Measurements from ENCODE around the gene SERTAD2.

The SERTAD2 gene

GRCh38 chr2:64607381-64608304 lies 46.1 kb downstream of the SERTAD2 start:
- no peak for DNase-seq (ENCODE audit: low spot score)

- DNase-seq (ENCODE audit: low spot score): peak; percentile 77
These were observed 47.0 kb downstream of the SERTAD2 start for GRCh38 chr2:64606479-64607363.

- no peak for DNase-seq (ENCODE audit: low spot score)
These were observed 47.7 kb downstream of the SERTAD2 start for GRCh38 chr2:64605991-64606478.

GRCh38 chr2:64605026-64605471 lies 48.7 kb downstream of the SERTAD2 start:
- no peak for DNase-seq (ENCODE audit: low spot score)

GRCh38 chr2:64604155-64604554 lies 49.6 kb downstream of the SERTAD2 start:
- DNase-seq (ENCODE audit: low spot score): no peak

GRCh38 chr2:64602436-64602835 lies 51.3 kb downstream of the SERTAD2 start:
- no peak for DNase-seq (ENCODE audit: low spot score)

- DNase-seq (ENCODE audit: low spot score): no peak
These were observed 51.8 kb downstream of the SERTAD2 start for GRCh38 chr2:64601785-64602391.

GRCh38 chr2:64601034-64601754 lies 52.5 kb downstream of the SERTAD2 start:
- DNase-seq (ENCODE audit: low spot score): no peak

GRCh38 chr2:64599469-64599868 lies 54.2 kb downstream of the SERTAD2 start:
- DNase-seq (ENCODE audit: low spot score): no peak

- no peak for DNase-seq (ENCODE audit: low spot score)
These were observed 55.5 kb downstream of the SERTAD2 start for GRCh38 chr2:64598226-64598625.

- DNase-seq (ENCODE audit: low spot score): peak; percentile 77
These were observed 58.1 kb downstream of the SERTAD2 start for GRCh38 chr2:64595397-64596176.

- no peak for DNase-seq (ENCODE audit: low spot score)
These were observed 59.3 kb downstream of the SERTAD2 start for GRCh38 chr2:64594226-64594989.

- no peak for DNase-seq (ENCODE audit: low spot score)
These were observed 60.6 kb downstream of the SERTAD2 start for GRCh38 chr2:64593035-64593655.

- DNase-seq (ENCODE audit: low spot score): no peak
These were observed 62.5 kb downstream of the SERTAD2 start for GRCh38 chr2:64591188-64591587.

- peak; percentile 25 for DNase-seq (ENCODE audit: low spot score)
These were observed 66.2 kb downstream of the SERTAD2 start for GRCh38 chr2:64587561-64587960.

GRCh38 chr2:64586883-64587481 lies 66.7 kb downstream of the SERTAD2 start:
- DNase-seq (ENCODE audit: low spot score): peak; percentile 82

- no peak for DNase-seq (ENCODE audit: low spot score)
These were observed 67.7 kb downstream of the SERTAD2 start for GRCh38 chr2:64586054-64586453.

- no peak for DNase-seq (ENCODE audit: low spot score)
These were observed 70.9 kb downstream of the SERTAD2 start for GRCh38 chr2:64582774-64583340.
